ENCODE measurements around the gene WWOX.

WWOX gene

GRCh38 chr16:79143026-79143425 is 1043.6 kb downstream of the WWOX start:
- TF ChIP-seq SIN3A (IDR thresholded peaks at IDR 0.05; ENCODE audit: borderline replicate concordance, insufficient read depth, low read length) (no peak), REST (IDR thresholded peaks at IDR 0.05; ENCODE audit: insufficient read depth in 1 of 2, low read depth in 2 of 2, low read length in 2 of 2) (no peak), TAF1 (IDR thresholded peaks at IDR 0.05; ENCODE audit: borderline replicate concordance, insufficient read depth, low read length) (no peak), FOXP2 (optimal IDR thresholded peaks at IDR 0.05; ENCODE audit: borderline replicate concordance, extremely low read depth, extremely low read length, insufficient read depth) (no peak), POLR2AphosphoS5 (IDR thresholded peaks at IDR 0.05; ENCODE audit: low read depth, low read length) (no peak)

GRCh38 chr16:79150151-79150550 is 1050.7 kb downstream of the WWOX start:
- TF ChIP-seq SIN3A (IDR thresholded peaks at IDR 0.05; ENCODE audit: borderline replicate concordance, insufficient read depth, low read length): no peak

GRCh38 chr16:79150632-79151310 is 1051.3 kb downstream of the WWOX start:
- TF ChIP-seq FOXP2 (optimal IDR thresholded peaks at IDR 0.05; ENCODE audit: borderline replicate concordance, extremely low read depth, extremely low read length, insufficient read depth): no peak
- TF ChIP-seq SIN3A (IDR thresholded peaks at IDR 0.05; ENCODE audit: borderline replicate concordance, insufficient read depth, low read length): no peak
- no peak for TF ChIP-seq POLR2AphosphoS5 (IDR thresholded peaks at IDR 0.05; ENCODE audit: low read depth, low read length)
- no peak for TF ChIP-seq REST (IDR thresholded peaks at IDR 0.05; ENCODE audit: insufficient read depth in 1 of 2, low read depth in 2 of 2, low read length in 2 of 2)
- no peak for TF ChIP-seq TAF1 (IDR thresholded peaks at IDR 0.05; ENCODE audit: borderline replicate concordance, insufficient read depth, low read length)

GRCh38 chr16:79154086-79154485 is 1054.6 kb downstream of the WWOX start:
- TF ChIP-seq FOXP2 (optimal IDR thresholded peaks at IDR 0.05; ENCODE audit: borderline replicate concordance, extremely low read depth, extremely low read length, insufficient read depth) (no peak), POLR2AphosphoS5 (IDR thresholded peaks at IDR 0.05; ENCODE audit: low read depth, low read length) (no peak), REST (IDR thresholded peaks at IDR 0.05; ENCODE audit: insufficient read depth in 1 of 2, low read depth in 2 of 2, low read length in 2 of 2) (no peak), TAF1 (IDR thresholded peaks at IDR 0.05; ENCODE audit: borderline replicate concordance, insufficient read depth, low read length) (no peak), SIN3A (IDR thresholded peaks at IDR 0.05; ENCODE audit: borderline replicate concordance, insufficient read depth, low read length) (no peak)

GRCh38 chr16:79155471-79155870 is 1056.0 kb downstream of the WWOX start:
- TF ChIP-seq TAF1 (IDR thresholded peaks at IDR 0.05; ENCODE audit: borderline replicate concordance, insufficient read depth, low read length) (no peak), REST (IDR thresholded peaks at IDR 0.05; ENCODE audit: insufficient read depth in 1 of 2, low read depth in 2 of 2, low read length in 2 of 2) (no peak), SIN3A (IDR thresholded peaks at IDR 0.05; ENCODE audit: borderline replicate concordance, insufficient read depth, low read length) (no peak), POLR2AphosphoS5 (IDR thresholded peaks at IDR 0.05; ENCODE audit: low read depth, low read length) (no peak), FOXP2 (optimal IDR thresholded peaks at IDR 0.05; ENCODE audit: borderline replicate concordance, extremely low read depth, extremely low read length, insufficient read depth) (no peak)
